CD4-positive, alpha-beta T cell treated with Interleukin-1 beta for 1 hour (primary cell): ENCODE data around the gene EPDR1.
A peak's percentile ranks its signal among the peaks of the same experiment; 100 is the strongest.

Experiments
- DNase-seq, 2 donors: peaks; one replicate each; pipeline ENCODE4 v3.0.0-alpha.2; 2020 to 2022

Gene EPDR1

DNA sequence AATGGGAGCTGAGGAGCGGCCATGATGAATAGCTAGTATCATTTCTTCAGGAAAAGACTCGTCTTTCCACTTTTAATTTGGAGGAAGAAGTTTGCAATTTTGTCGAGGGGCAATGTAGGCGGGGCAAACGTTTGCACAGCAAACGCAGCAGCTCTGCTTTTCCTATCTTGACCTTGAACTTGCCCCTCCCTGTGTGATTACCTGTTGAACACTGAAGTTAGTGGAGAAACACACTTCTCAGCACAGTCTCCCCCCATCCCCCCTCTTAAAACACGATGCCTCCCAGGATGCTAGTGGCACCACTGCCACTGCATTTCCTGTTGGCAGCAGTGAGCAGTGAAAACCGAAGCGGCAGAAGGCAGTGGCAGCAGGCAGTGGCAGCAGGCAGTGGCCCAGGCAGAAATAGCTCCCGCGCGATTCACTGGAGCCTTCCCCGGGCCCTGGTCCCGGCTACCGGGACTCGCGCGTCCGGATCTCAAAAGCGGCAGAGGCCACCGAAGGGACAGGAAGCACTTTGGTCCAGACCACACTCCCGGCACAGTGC is at the start of gene EPDR1:
EPDR1 (plus strand) TSS at position 336 of the 544 bp plus-strand sequence. CDS start 300 bp downstream, outside the sequence.
- peak; percentile 35 to 50 for DNase-seq

- DNase-seq, result no peak
These were observed 38.4 kb upstream of the EPDR1 start for GRCh38 chr7:37882086-37882485.

DNA sequence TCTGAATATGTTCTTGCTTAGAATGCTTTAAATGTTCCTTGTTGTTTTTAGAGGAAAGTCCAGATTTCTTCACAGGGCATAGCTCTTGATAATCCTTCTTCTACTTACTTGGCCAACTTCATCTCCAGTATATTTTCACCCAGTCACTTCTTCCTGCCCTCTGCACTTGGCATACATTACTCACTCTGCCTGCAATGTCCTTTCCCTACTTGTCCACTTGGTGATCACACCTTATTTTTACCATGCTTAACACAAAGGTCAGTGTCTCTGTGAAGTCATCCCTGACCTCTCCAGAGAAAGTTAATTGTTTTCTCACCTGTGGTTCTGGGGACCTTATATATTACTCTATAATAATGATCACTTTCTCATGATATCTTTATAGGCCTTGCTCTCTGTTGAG is 27.1 kb upstream of the EPDR1 start:
- no peak for DNase-seq

- DNase-seq, result no peak
These were observed 25.8 kb upstream of the EPDR1 start for GRCh38 chr7:37894671-37895070.

GRCh38 chr7:37899712-37900247 is 20.7 kb upstream of the EPDR1 start:
- DNase-seq, result no peak

GRCh38 chr7:37901236-37901827 is 19.1 kb upstream of the EPDR1 start:
- DNase-seq, result no peak

DNA sequence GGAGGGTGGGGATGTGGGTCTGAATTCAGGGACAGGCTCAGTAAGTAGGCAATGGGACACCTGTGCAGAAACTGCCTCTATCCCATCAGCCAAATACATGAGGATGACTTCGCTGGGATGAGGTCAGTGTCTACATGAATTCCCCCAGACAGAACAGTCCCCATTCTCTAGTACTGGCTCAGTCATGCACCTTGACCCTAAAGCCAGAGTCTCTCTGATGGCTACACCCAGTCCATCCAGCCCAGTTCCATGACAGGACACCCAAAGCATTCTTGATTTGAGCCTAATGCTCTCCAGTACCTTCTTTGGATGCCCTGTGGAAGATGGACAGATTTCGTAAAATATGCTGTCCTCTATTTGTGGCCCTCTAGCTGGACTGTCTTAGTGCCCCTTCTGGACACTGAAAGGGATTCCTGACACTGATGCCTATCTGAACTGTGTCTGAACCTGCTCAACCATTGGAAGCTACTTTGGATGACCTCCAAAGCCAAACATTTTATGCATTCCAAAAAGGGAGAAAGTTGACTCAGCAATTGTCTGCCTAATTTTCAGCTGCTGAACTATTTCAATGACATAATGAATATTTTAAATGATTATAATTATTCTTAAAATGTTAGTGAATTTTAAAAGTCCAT is 18.4 kb upstream of the EPDR1 start:
- no peak for DNase-seq

GRCh38 chr7:37908221-37908788 is 12.1 kb upstream of the EPDR1 start:
- DNase-seq, result no peak

- DNase-seq, result no peak
These were observed 7.7 kb upstream of the EPDR1 start for GRCh38 chr7:37912756-37913155.

GRCh38 chr7:37915438-37915837 is 5.0 kb upstream of the EPDR1 start:
- no peak for DNase-seq

DNA sequence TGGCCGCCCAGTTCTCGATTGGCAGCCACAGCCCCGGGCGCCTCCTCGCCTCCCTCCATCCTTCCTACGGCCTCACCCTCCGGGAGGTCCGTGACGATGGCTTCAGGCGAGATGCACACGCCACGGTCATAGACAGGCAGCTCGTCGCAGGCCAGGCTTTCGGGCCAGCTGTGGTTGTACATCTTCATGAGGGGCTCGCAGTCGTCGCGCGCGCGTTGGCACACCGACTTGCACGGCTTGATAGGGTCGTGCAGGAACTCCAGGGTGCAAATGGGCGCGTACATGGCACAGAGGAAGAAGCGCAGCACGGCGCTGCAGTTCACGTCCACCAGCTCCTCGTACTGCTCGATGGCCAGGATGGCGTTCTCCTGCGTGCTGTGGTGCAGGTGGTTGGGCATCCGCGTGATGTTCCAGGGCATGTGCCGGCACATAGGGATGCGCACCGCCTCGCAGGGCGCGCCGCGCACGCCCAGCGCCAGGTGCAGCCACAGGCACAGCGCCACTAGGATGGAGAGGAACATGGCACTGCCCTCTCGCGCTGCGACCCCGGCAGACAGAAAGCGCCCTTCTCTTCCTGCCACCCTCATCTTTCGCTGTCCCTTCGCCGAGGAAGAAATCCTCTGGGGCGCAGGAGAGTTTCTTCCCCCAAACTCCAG is 4.3 kb upstream of the EPDR1 start:
- no peak for DNase-seq

- DNase-seq, result peak in 1 of 2 donors; percentile 11
These were observed 3.5 kb upstream of the EPDR1 start, which contains the start of gene SFRP4 for GRCh38 chr7:37916673-37917660. Gene SFRP4 (minus strand): TSS chr7:37916817. CDS start chr7:37916537, 280 bp downstream.

GRCh38 chr7:37918526-37918925 is 1.9 kb upstream of the EPDR1 start:
- DNase-seq, result no peak

DNA sequence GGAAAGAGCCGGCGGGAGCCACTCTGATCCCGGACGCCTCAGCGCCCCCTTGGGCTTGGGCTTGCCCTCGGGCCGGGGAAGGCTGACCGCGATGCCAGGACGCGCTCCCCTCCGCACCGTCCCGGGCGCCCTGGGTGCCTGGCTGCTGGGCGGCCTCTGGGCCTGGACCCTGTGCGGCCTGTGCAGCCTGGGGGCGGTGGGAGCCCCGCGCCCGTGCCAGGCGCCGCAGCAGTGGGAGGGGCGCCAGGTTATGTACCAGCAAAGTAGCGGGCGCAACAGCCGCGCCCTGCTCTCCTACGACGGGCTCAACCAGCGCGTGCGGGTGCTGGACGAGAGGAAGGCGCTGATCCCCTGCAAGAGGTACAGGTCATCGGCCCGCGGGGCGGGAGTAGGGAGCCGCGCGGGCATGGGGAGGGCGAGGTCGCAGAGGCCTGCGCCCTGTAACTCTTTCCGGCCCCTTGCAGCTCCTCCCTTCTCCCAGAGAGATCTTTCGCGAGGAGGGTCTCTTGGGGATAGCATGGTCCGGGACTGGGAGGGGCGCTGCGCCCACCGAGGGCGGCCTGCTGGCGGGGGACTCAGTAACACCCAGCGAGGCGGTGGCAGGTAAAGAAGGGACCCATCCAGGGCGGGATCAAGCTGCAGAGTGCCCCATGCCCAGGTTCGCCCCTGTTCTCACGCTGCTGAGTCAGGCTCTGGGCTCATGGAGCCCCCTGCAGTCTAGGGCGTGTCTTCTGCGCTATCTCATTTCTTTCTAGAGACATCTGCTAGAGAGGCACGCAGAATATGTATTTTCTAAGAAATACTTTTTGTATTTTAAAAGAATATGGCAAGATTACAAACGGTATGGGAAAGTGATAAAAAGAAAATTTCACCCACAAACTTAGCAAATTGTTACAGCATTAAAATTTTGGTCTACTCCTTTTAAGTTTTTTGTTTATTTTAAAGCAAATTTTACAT is 687 bp downstream of the EPDR1 start:
- DNase-seq, result peak in 1 of 2 donors; percentile 1

GRCh38 chr7:37921876-37922275 is 1.4 kb downstream of the EPDR1 start:
- DNase-seq, result no peak

DNA sequence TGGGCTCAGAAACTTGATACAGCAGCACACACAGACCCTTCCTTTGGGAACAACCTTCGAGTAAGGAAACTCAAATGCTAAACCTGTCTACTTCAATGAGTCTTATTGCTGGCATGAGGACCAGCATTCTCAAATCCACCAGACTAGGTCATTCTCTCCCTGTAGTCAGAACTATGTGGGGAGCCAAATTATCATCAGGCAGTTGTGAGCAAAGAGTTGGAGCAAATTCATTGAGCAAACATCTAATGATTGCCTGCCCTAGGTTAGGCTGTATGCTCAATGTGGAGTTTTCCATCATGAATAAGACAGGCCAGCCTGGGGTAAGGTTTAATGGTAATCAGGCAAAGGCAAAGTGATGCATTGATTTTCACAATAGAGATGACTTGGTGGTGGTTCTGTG is 3.6 kb downstream of the EPDR1 start:
- no peak for DNase-seq

DNA sequence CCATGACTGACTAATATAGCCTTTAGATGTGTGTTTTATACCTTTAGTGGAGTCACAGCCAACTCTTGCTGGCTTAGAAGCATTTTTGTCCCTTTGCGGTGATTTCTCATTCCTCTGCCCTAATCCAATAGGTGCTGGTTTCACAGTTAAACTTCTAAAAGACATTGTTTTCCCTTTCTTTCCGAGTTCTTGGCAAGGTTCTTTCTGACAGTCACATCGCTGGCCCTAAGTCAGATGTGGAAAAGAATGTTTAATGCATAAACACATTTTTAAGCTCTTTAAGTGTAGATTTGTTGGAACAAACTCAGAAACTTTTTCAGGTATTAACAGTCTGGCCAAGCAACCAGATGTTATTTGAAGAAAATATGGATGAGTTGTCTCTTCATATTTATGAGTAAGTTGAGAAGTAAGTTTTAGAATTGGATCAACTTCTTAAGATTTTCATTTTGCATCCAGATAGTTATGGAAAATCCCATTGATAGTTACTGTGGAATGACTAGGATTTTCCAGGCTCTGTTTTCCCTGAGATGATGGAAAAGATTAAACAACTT is 4.1 kb downstream of the EPDR1 start:
- no peak for DNase-seq

GRCh38 chr7:37925620-37926019 is 5.2 kb downstream of the EPDR1 start:
- DNase-seq, result no peak

DNA sequence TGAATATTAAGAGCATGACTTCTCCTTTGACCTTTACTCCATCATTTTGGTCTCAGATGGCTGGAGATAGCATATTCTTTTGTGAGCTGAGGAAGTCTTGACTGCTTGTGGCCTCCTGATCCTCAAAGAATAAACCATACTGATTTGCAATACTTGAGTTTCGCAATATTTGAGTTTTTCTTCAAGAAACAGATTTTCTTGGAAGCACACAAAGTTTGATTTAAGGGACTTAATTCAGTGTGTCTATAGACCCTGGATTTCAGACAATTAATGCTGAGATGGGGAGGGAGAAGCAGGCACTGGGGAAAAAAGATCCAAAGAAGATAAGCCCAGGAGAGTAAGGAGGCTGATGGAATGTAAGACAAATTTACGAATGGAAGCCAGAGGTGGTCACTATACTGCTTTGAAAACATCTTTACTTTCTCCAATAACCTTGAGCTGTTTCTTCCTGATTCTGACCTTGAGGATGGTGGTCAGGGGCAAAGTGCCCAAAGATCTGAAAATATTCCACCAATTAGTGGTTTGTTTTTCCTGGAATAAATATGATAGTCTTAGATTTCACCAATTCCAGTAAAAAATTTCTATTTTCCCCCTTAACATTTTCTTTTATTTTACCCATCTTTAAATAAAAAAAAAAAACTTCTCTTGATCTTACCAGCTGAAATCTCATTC is 7.5 kb downstream of the EPDR1 start:
- DNase-seq, result no peak

- no peak for DNase-seq
These were observed 8.4 kb downstream of the EPDR1 start for GRCh38 chr7:37928878-37929277.
